Measurements from ENCODE around the gene ICE2. TPM values are rescaled to one million over a fixed set of nuclear protein-coding genes. Genes with fewer than 3 reads are reported as not detected.
A peak's percentile ranks its signal among the peaks of the same experiment; 100 is the strongest.

Gene ICE2
- total and polyA plus RNA-seq, 11 donors, result 8.4 to 28.8 (median 21.6) TPM

DNA sequence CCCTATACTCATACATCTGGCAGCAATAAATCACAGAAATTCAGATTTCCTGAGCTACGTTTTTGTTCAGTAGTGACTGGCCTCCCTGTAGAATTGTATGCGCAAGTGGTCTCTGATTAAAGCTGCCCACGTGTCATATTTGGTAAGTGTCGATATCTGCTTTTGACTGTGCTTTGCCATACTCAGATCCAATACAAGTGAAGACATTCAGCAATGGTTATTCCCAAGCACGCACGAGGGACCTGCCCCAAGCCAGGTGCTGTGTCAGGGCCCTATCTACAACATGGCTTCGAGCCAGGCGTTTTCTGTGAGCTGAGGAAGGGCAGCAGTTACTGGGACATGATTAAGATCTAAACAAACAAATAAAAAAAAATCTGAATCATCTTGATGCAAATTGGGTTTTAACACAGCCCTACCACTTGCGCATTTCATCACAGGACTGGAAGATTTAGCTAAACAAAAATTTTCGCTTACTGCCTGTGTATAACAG is 47.2 kb upstream of the ICE2 start:
- ATAC-seq (peak in 3 of 4 donors; percentile 42 to 71 (median 43)), DNase-seq (peak in 2 of 5 donors; percentile 29 to 52)
- H3K4me3 ChIP-seq, result no peak overlapping the region
- no peaks in the 10 kb centered on the region for H3K9me3 ChIP-seq
- WGBS, 4 donors, result 64 to 75% (median 70%) methylated on average over 10 of the region's 10 CpGs
- no peak for TF ChIP-seq POLR2A (IDR thresholded peaks at IDR 0.05)
- TF ChIP-seq, protein P1, sequence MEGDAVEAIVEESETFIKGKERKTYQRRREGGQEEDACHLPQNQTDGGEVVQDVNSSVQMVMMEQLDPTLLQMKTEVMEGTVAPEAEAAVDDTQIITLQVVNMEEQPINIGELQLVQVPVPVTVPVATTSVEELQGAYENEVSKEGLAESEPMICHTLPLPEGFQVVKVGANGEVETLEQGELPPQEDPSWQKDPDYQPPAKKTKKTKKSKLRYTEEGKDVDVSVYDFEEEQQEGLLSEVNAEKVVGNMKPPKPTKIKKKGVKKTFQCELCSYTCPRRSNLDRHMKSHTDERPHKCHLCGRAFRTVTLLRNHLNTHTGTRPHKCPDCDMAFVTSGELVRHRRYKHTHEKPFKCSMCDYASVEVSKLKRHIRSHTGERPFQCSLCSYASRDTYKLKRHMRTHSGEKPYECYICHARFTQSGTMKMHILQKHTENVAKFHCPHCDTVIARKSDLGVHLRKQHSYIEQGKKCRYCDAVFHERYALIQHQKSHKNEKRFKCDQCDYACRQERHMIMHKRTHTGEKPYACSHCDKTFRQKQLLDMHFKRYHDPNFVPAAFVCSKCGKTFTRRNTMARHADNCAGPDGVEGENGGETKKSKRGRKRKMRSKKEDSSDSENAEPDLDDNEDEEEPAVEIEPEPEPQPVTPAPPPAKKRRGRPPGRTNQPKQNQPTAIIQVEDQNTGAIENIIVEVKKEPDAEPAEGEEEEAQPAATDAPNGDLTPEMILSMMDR (IDR thresholded peaks at IDR 0.05), result no peak
- peaks cover 0 to 34% (median 8%) of the 10 kb centered on the region in 12 donors for H3K4me1 ChIP-seq
- peak overlapping the region in 4 of 12 donors; percentile 18 to 36 (median 25) for H3K27ac ChIP-seq
- peaks cover 0 to 15% (median 9%) of the 10 kb centered on the region in 9 donors for H3K36me3 ChIP-seq
- H3K27me3 ChIP-seq, result no peaks in the 10 kb centered on the region
- intact Hi-C loops (cut with DNase I), result loop anchor here in 1 of 10 donors (2.0 kb wide), 1 partner anchor 29 kb away; no protein-coding TSS in a partner anchor

DNA sequence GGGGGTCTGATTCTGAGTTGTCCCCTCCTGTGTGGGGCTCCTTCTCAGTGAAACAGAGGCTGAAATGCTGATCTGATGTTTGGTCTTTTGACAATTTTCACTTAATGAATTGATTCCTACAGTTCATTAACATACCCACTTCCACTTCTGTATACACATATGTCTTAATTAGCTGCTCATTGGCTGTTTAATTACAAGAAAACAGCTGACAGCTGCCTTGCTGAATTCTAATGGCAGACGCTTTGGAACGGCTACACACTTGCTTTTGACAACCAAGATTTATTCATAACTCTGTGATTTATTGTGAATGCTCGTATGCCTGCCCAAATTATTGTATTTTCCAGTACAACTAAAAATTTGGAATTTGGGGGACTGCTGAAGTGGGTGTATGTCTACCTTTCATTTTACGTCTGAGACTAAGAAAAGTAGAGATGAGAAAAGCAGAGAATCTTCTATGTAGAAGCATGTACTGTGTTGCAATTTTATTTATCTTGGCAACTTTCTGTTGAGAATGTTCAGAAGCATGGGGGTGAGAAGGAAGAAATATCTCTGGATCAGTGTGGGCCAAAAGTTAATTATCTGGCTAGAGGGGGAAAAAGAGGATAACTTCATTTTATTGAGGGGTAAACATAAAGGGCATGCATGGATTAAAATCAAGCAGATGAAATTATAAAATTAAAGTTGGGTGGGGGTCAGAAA is 46.5 kb upstream of the ICE2 start:
- no peak for DNase-seq
- peak overlapping the region in 3 of 12 donors; percentile 1 to 22 (median 3) for H3K27ac ChIP-seq
- peaks cover 0 to 9% (median 5%) of the 10 kb centered on the region in 9 donors for H3K36me3 ChIP-seq
- H3K27me3 ChIP-seq, result no peaks in the 10 kb centered on the region
- peaks cover 0 to 36% (median 10%) of the 10 kb centered on the region in 12 donors for H3K4me1 ChIP-seq
- WGBS, 4 donors, result 80 to 83% (median 82%) methylated on average over 4 of the region's 4 CpGs
- ATAC-seq, result peak in 2 of 4 donors; percentile 30 to 52
- H3K4me3 ChIP-seq, result no peak overlapping the region
- no peaks in the 10 kb centered on the region for H3K9me3 ChIP-seq
- intact Hi-C loops (cut with DNase I), result loop anchor here in 1 of 10 donors (2.0 kb wide), 1 partner anchor 29 kb away; no protein-coding TSS in a partner anchor
- TF ChIP-seq POLR2A (IDR thresholded peaks at IDR 0.05), result no peak
- TF ChIP-seq, protein P1 (IDR thresholded peaks at IDR 0.05), result no peak

DNA sequence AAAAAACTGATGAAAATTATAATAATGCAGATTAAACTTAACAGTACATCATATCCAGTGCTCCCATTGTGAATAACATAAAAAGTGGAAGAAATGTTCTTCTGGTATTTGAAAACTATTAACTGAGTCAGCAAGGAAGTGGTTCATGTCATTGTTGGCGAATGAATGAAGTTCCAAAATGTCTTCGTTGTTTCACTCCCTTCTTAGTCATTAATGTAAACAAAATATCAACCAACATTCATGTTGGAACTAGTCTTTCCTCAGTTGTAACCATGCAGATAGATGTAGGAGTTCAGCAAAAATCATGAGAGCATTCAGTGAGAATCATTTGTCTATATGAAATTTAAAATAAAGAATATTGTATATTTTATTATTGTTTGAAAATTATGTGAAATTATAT is 44.1 kb upstream of the ICE2 start:
- Histone ChIP-seq H3K4me1 (peaks cover 0 to 32% (median 4%) of the 10 kb centered on the region in 12 donors), H3K27me3 (no peaks in the 10 kb centered on the region), H3K36me3 (no peaks in the 10 kb centered on the region), H3K27ac (no peak overlapping the region), H3K4me3 (no peak overlapping the region), H3K9me3 (no peaks in the 10 kb centered on the region)
- 39 to 60% (median 42%) methylated on average over 2 of the region's 2 CpGs for WGBS, 4 donors
- ATAC-seq, result no peak
- intact Hi-C loops (cut with DNase I), result loop anchor here in 1 of 10 donors (5.0 kb wide), 1 partner anchor 161 kb away; no protein-coding TSS in a partner anchor
- TF ChIP-seq, protein P1 (IDR thresholded peaks at IDR 0.05), result no peak
- TF ChIP-seq POLR2A (IDR thresholded peaks at IDR 0.05), result no peak
- no peak for DNase-seq

DNA sequence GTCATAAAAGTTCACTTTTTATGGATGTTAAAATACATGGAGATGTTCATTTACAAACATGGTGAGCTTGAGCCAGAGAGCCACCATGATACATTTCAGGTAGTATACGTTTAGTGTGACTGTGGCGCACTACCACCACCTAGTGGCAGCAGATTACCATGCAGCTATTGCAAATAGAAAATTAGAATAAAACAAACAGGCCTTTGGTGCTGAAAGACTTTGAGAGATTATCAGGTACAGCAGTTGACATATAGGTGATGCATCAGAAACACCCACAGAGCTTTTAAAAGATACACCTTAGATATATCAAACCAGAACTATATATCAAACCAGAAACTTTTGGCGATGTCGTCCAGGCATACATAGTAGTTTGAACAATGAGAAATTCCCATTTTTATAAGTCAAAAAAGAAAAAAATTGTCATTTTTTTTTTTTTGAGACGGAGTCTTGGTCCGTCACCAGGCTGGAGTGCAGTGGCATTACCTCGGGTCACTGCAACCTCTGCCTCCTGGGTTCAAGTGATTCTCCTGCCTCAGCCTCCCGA is 42.0 kb upstream of the ICE2 start:
- TF ChIP-seq POLR2A (IDR thresholded peaks at IDR 0.05), result no peak
- TF ChIP-seq, protein P1 (IDR thresholded peaks at IDR 0.05), result peak; percentile 81 to 95 (median 88)
- Histone ChIP-seq H3K36me3 (no peaks in the 10 kb centered on the region), H3K4me3 (no peak overlapping the region), H3K27me3 (no peaks in the 10 kb centered on the region), H3K9me3 (no peaks in the 10 kb centered on the region), H3K4me1 (peaks cover 0 to 23% (median 0%) of the 10 kb centered on the region in 12 donors), H3K27ac (no peak overlapping the region)
- peak; percentile 44 to 73 (median 61) for DNase-seq
- ATAC-seq, result peak in 2 of 4 donors; percentile 32 to 51
- 69 to 72% (median 70%) methylated on average over 8 of the region's 8 CpGs for WGBS, 4 donors
- intact Hi-C loops (cut with DNase I), result loop anchor here in 1 of 10 donors (5.0 kb wide), 1 partner anchor 159 kb away; no protein-coding TSS in a partner anchor
